Mucosa of descending colon (tissue), 3 donors: ENCODE data around the gene MAPKAP1. TPM values are rescaled to one million over a fixed set of nuclear protein-coding genes. Genes with fewer than 3 reads are reported as not detected.
A peak's percentile ranks its signal among the peaks of the same experiment; 100 is the strongest.

Experiments used
- ATAC-seq: fragments of 200-7000 bp; cut with Tn5 transposase; one replicate; pipeline ENCODE4 v1.9.1; 2020; ENCODE audit warnings: mild to moderate bottlenecking, moderate library complexity
- DNase-seq, 3 donors: peaks; one replicate each; pipeline ENCODE4 v3.0.0-alpha.2; 2020
- H3K36me3 ChIP-seq: fragments of 200-600 bp; one replicate; pipeline ENCODE4 v1.8.0; 2021; ENCODE audit warnings: low read depth, mild to moderate bottlenecking
- H3K4me1 ChIP-seq: fragments of 200-600 bp; one replicate; pipeline ENCODE4 v1.8.0; 2021; ENCODE audit warnings: low read depth, mild to moderate bottlenecking
- H3K4me3 ChIP-seq: fragments of 200-600 bp; one replicate; pipeline ENCODE4 v1.8.0; 2021; ENCODE audit warnings: mild to moderate bottlenecking
- H3K9me3 ChIP-seq: fragments of 200-600 bp; one replicate; pipeline ENCODE4 v1.8.0; 2021; ENCODE audit warnings: mild to moderate bottlenecking
- CTCF ChIP-seq: fragments of 200-600 bp; IDR thresholded peaks from one replicate; pipeline ENCODE4 v1.8.0; 2022; ENCODE audit warnings: antibody characterized with exemption, mild to moderate bottlenecking
- intact Hi-C, 2 donors: fragments of 100-400 bp; cut with DNase I in 1 of 2; cut with micrococcal nuclease in 1 of 2; formaldehyde crosslinking; loops; one replicate each; pipeline versions ENCODE4 v1.11.0 to v1.11.1; 2022; cut with DNase I, micrococcal nuclease
- total RNA-seq, 3 donors: library from RNA; stranded (reverse); fragmentation: NEBNext Ultra II Directional in 2 of 3; extraction: Animal tissue kit (Norgen Biotek cat#: 25700) in 2 of 3; gene quantifications; one replicate each; pipeline versions ENCODE4 v1.2.1 to v1.2.4, GENCODE V29; 2021 to 2023
- donor health status: DM: no; HTN: no; CAD: no; lungs with moderate emphysema.
- donor health status: DM: no; HTN: no; CAD: no.
- donor health status: DM: no; HTN: yes; CAD: no.

The MAPKAP1 gene
- total RNA-seq, 3 donors from 2014 or later: 73.2 to 98.4 (median 84.9) TPM

GRCh38 chr9:125652233-125652594, 54.8 kb downstream of the MAPKAP1 start:
- no peaks in the 10 kb centered on the region for H3K36me3 ChIP-seq
- no peak overlapping the region for H3K4me3 ChIP-seq
- no peaks in the 10 kb centered on the region for H3K9me3 ChIP-seq
- intact Hi-C loops: no loop called here
- TF ChIP-seq CTCF: no peak
- no peak for DNase-seq
- no peak for ATAC-seq
- H3K4me1 ChIP-seq: no peaks in the 10 kb centered on the region

- TF ChIP-seq CTCF: no peak
- no peaks in the 10 kb centered on the region for H3K9me3 ChIP-seq
- no peak for DNase-seq
- ATAC-seq: no peak
- intact Hi-C loops: no loop called here
- no peaks in the 10 kb centered on the region for H3K4me1 ChIP-seq
- no peak overlapping the region for H3K4me3 ChIP-seq
- no peaks in the 10 kb centered on the region for H3K36me3 ChIP-seq
Observed at GRCh38 chr9:125651576-125652232, 55.3 kb downstream of the MAPKAP1 start.

- H3K36me3 ChIP-seq: no peaks in the 10 kb centered on the region
- intact Hi-C loops: no loop called here
- H3K4me1 ChIP-seq: no peaks in the 10 kb centered on the region
- H3K9me3 ChIP-seq: no peaks in the 10 kb centered on the region
- H3K4me3 ChIP-seq: no peak overlapping the region
- TF ChIP-seq CTCF: no peak
- DNase-seq (no peak), ATAC-seq (peak; percentile 57)
Observed at GRCh38 chr9:125650271-125650737, 56.7 kb downstream of the MAPKAP1 start.

DNA sequence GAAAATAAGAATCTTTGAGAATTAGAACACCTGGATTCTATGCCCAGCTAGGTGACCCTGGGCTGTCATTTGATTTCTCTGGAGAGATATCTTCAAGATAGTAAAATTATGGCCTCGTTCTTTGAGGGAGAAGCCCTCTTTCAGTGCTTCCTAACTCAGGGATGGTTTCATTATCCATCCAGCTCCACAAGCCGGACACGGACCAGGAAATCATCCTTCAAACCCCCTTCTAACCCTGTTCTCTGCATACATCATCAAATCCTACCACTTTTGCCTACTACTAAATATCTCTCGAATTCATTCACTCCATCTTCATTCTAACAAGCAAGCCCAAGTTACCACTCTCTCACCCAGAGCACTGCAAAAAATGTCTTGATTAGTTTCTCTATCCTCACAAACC, 57.2 kb downstream of the MAPKAP1 start:
- DNase-seq: no peak
- no peaks in the 10 kb centered on the region for H3K9me3 ChIP-seq
- H3K36me3 ChIP-seq: no peaks in the 10 kb centered on the region
- TF ChIP-seq CTCF: no peak
- H3K4me3 ChIP-seq: no peak overlapping the region
- intact Hi-C loops: no loop called here
- no peak for ATAC-seq
- H3K4me1 ChIP-seq: no peaks in the 10 kb centered on the region

DNA sequence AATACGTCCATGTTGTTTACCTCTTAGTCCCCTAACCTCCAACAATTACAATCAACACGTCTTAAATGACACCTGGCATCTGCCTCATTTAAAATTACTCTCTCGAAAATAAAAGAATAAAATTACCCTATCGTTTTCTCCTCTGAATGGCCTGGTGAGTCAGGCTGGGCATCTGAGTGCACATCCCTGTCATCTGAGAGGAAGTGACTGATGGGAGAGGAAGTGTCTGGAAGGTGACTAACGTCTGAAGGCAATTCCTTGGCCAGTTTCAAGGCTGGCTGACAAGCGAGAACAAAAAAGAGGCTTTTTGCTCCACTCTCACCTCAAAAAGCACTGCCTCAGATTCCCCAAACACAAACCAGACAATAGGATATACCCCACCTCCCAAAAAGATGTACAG, 57.7 kb downstream of the MAPKAP1 start:
- Histone ChIP-seq H3K4me3 (no peak overlapping the region), H3K9me3 (no peaks in the 10 kb centered on the region), H3K36me3 (no peaks in the 10 kb centered on the region), H3K4me1 (no peaks in the 10 kb centered on the region)
- no peak for TF ChIP-seq CTCF
- intact Hi-C loops: no loop called here
- no peak for DNase-seq
- peak; percentile 63 for ATAC-seq

DNA sequence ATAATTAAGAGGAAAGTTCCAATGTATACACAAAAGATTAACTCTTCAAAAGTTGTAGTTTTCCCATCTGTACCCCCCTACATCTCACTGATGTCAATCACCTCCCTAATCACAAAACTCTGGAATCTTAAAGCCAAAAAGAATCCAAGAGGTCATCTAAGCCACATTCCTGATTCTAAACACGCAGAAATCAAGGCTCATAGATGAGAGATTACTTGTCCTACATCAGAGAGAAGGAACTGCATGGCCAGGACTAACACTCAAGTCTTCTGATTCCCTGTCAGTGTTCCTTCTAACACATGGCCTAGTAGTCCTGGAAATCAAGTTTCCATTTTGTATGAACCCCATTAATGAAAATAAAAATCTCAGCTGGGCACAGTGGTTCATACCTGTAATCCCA, 58.7 kb downstream of the MAPKAP1 start:
- no peaks in the 10 kb centered on the region for H3K4me1 ChIP-seq
- no peak for ATAC-seq
- no peak for TF ChIP-seq CTCF

More for the DNA sequence above, 58.7 kb downstream of the MAPKAP1 start:
- intact Hi-C loops: no loop called here
- no peaks in the 10 kb centered on the region for H3K36me3 ChIP-seq
- no peak for DNase-seq
- H3K4me3 ChIP-seq: no peak overlapping the region
- H3K9me3 ChIP-seq: no peaks in the 10 kb centered on the region
